ENCODE measurements around the gene KCNQ4.

Gene KCNQ4

DNA sequence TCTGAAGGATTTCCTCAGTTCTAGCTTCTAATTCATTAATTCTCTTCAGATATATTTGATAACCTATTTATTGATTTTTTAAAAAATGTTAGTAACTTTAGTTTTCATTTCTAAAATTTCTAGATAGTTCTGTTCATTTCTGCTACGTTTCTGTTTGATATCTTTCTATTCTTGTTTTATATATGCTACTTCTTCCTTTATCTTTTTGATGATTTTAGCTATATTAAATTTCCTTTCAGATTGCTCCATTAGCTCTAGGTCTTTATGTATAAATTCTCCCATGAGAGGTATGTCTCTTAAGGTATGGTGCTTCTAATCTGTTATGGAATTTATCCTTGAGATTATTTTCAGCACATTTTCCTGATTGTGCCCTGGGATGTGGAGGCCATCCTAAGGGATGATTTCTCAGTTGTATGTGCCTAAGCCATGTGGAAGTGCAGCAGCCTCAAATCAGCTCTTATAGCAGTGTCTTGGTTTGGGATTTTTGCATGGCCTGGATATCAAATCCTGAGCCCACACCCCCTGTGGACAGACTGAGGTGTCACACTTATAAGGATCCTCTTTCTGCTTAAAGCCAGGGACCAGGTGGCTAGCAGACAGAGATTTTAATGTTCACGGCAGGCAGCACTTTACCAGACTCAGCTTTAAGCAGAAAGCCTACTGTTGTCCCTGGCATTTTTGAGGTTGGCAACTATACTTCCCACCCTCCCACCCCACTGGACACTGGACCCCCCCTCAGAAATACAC lies 6.2 kb upstream of the KCNQ4 start:
- no peak for DNase-seq

DNA sequence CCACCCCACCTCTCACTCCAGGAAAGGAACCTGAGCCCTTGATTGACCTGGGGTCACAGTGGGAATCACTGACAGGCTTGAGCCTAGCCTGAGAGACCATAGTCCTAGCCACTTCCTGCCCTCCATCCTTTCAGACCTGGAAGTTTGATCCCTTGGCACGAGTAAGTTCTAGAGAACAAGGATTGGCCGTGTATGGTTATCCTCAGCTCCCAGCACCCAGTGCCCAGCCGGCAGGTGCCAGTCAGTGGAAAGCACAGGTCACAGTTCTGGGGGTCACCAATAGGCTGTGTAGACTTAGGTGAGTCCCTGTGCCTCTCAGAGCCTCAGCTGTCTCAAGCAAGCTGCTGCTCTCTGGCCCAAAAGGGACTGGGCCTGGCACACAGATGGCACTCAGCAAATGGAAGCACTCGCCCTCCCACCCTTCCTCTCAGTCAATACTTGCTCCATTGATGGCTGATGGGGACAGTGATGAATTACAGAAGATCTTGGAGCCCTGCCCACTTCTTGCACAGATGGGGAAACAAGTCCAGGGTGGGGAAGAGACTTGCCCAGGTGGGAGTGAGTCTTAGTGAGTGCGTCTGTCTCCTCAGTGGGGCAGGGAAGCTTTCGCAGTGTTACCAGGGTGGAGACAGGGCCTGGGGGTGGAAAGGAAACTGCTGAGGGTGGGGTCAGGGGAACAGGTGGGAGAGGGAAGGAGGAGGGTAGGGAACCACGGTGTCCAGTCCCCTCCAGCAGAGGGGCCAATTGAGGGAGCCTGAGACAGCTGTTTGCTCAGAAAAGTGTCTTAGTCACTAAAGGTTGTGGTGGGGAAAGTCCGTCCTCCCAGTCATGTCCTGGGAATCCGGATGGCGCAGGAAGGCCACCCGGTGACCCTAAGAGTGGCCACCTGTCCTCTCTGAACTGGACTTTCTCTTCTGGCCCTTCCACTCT lies 2.6 kb upstream of the KCNQ4 start:
- no peak for DNase-seq

DNA sequence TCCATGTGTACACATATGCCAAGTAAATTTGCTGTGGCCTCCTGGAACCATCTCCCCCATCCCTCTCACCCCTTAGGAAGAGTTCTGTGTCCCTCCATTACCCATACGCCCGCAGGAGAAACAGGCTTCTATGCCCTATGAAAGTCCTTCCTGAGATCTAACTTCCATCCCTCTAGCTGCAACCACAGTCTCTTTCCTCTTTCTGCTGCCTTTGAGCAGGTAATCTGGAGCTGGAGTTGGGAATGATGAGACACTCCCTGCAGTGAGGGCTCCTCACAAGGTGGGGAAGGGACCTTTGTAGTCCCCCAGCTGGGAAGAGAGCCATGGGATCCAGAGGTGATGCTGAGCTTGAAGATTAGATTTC lies 2.0 kb upstream of the KCNQ4 start:
- DNase-seq: no peak

DNA sequence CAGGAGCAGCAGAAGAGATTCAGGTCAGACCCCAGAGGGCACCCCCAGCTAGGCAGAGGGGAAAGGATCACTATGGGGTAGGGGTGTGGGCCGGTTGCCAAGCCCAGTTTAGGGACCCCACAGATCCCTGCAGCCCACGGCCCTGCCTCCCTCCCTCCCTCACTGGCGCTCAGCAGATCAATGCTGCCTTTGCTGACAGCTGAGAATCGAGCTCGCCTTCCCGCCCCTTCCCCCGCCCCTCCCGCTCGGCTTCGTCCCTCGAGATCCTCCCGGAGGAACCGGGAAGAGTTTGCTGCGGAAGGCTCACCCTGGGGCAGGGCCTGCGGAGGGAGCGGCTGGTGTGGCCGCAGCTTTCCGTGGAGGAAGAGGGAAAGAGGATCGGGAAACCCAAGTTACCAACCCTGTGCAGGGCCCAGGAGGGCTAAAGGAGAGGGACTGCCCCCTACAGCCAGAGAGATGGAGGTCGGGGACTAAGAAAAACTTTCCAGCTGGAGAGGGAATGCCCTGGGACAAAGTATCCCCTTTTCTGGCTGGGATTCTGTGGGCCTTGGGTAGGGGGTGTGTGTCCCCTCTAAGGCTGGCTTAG lies 1.1 kb upstream of the KCNQ4 start:
- no peak for DNase-seq

DNA sequence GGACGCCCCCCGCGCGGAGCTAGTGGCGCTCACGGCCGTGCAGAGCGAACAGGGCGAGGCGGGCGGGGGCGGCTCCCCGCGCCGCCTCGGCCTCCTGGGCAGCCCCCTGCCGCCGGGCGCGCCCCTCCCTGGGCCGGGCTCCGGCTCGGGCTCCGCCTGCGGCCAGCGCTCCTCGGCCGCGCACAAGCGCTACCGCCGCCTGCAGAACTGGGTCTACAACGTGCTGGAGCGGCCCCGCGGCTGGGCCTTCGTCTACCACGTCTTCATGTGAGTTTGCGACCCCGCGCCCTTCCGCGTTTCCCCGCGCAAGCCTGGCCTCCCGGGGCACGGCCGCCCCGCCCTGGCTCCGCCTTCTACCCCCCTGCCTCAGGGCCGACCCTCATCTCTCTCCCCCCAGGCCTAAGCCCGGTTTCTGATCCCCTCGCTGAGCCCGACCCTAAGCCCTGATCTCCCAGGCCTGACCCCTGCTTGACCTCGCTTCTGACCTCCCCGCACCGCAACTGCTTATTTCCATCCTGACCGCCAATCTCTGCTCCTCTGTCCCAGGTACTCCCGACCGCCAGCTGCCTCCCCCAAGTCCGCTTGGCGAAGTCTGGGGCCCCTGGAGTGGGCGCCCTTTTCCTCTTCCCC lies 669 bp downstream of the KCNQ4 start:
- no peak for DNase-seq

DNA sequence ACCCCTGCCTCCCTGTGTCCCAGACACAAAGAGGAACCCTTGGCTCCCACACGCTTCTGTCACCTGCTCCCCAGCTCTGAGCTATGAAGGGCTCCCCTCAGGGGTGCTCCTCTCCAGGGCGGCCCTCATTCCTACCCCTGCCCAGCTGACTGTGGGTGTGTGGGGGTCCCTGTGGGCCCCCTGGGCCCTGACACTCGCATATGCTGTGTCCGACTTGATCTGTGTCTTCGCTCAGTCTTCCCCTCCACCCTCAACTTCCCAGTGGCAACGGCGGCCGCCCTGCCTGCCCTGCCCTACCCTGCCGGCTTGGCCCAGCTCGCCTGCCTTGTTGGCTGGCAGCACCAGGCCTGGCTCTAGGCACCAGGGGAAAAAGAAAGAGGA lies 1.2 kb downstream of the KCNQ4 start:
- no peak for DNase-seq

DNA sequence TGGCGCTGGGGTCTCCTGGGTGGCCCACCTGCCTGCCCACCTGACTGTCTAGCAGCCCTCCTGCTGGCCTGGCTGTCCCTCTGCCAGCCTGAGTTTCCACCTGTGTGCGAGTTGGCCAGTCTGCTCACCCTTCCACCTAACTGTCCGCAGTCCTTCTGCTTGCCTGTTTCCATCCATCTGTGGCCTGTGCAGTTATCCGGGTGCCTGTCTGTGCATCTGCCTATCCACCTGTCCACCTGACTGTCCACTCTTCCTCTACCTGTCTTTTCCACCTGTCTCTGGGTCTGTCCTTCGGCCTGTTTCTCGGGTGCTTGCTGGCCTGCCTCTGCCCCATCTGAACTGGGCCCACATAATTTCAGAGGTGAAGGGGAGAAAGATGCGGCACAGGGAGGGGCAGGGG lies 1.9 kb downstream of the KCNQ4 start:
- DNase-seq: no peak

DNA sequence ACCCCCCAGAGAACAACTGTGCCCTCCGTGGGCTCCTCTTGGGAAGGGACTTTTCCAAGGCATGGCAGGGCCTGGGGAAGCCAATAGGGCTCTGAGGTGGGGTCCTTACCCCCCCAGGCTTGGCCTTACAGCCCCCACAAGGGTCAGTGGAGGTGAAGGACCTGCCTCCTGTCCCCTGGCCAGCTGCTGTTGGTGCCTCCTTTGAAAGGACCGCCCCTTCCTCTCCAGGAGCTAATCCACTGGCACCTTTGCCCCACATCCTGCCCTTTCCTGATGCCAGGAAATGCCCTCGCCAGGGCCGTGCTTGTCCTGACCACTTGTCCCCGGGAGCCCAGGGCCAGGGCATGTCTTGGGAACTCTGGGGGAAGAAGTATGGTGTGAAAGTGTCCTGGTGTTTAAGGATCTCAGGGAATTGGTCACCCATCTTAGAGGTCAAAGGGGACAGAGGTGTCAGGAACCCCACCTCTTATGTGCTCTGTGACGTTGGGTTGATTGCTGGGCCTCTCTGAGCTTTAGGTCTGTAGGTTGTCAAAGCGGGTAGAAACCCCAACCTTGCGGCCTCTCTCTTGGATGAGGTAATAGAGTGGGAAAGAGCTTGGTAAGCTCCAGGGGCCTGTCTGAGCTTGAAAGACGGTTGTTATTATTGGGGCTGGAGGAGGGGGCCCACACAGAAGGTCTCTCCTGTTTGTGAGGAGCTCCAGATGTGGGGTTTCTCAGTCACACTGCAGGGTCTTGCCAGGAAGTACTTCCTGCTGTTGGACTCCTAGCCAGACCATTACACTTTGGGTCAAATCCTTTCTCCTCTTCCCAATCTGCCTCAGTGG lies 2.8 kb downstream of the KCNQ4 start:
- no peak for DNase-seq

DNA sequence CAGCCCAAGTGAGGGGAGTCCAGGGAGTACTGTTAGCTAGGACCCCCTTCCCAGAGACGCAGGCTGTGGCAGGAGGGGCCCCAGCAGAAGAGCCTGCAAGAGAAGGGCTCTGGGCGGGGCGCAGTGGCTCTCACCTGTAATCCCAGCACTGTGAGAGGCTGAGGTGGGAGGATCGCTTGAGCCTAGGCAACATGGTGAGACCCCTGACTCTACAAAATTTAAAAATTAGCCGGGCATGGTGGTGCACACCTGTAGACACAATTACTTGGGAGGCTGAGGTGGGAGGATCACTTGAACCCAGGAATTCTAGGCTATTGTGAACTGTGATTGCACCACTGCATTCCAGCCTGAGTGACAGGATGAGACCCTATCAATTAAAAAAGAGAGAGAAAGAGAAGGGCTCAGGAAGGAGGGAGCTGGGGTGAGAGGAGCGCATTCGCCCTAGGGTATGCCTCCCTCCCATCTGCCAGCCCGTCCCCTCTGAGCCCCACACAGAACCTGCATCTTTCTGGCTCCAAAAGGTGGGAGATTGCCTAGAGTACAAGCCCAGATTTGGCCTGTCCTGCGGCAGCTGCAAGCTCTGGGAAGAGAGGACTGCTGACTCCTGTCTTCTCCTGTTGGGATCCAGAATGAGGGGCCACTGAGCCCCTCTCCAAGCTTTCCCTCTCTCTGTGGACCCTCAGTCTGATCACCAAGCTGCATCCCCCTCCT lies 3.6 kb downstream of the KCNQ4 start:
- no peak for DNase-seq

DNA sequence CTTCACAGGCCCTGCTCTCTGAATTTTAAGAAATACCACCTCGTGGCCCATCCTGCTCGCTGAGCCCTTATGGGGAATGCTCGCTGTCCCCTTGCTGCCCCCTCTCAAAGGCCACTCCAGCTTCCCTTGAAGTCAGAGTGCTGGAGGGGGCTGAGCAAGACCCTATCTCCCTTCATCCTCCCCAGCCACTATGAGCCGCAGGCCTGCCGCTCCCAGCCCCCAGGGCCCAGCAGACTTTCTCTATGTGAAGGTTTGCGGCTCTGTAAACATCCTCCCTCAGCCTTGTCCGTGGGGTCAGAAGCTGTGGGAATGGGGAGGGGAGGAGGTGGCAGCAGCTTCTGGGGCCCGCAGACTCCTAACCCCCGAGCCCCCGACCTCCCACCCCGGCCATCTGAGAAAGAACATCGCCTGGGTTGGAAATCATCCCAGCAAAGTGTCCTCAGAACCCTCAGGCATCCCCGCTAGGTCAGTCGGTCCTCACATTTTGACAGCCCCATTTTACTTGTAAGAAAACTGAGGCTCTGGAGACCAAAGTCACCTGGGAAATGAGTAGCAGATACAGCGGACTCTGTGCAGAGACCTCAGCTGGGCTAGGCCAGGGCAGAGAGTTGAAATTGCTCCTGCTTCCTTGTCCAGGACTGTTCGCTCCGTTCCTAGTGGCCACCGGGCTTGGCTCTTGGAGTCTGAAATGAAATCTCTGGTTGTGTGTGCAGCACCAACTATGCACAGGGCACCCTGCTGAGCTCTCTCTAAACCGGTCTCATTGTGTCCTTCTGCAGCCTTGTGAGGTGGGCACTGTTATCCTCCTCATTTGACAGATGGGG lies 4.4 kb downstream of the KCNQ4 start:
- no peak for DNase-seq

DNA sequence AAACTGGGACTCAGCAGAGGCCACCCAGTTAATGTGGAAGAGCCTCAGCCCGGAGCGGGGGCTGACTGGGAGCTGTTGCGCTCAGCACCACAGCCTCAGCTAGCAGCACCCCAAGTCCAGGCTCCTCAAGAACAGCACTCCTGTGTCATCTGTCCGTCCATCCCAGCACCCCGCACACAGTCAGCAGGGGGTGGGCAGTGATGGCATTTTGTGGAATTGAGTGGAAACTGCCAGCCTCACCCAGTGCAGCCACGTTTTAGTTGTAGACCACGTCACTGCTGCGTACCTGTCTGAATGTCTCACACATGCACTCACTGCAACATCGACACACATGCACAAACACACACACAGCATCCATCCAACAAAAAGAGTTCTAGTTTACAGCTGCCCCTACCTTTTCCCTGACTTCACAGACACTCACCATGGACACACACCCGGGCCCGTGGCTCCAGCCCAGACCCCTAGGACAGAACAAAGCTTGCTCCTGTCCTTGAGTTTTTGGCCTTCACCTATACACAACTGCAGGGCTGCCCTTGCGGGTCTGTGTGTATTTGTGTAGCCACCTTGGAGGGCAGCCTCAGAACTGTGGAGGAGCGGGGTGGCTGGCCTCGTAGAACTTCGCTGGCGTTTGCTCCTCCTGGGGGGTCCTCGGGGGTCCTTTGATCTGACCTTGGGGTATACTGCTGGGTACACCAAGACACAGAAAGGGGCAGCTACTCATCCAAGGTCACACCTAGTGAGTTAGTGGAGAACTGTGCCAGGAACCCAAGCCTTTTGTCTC lies 5.2 kb downstream of the KCNQ4 start:
- no peak for DNase-seq

DNA sequence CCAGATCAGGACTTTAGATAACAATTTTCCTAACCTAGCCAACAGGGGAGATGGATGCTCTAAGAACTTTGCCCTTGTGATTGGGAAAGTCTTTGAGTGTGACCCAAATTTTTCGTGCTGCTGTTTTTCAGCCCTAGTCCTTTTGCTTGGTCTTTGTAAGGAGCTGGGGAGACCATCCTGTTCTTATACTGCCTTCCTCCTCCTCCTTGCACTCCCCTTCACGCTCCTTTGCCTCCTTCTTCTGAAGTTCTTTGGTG lies 5.7 kb downstream of the KCNQ4 start:
- DNase-seq: no peak

DNA sequence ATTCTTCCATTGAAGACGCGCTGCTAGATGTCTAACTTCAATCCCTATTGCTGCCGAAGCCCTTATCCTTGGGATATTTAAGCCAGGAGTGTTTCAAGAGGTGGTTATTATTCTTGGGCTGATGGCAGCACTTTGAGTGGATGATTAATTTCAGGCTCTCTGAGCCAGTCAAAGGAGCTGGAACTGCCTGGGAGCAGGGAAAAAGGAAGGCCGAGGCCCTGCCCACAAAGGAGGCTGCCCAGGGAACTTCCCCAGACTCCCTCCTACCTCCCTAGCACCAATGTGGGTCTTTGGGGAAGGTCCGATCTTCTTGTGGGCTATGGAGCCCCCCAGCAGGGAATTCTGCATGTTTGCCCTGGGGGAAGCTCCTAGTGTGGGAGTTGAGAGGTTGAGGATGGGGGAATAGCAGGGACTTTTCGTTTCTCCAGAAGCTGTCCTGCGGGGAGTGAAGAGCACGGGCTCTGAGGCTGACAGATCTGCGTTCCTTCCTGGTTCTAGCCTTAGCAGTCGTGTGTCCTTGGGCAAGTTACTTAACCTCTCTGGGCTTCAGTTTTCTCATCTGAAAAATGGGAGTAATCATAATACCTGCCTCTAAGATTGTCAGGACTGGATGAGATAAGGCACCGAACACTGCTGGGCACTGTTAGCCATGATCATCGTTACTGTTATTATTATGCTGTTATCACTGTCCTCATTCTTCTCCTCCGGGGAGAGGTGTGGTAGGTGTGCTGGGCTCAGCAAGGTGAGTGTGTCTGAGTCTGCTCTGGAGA lies 6.3 kb downstream of the KCNQ4 start:
- DNase-seq: no peak

DNA sequence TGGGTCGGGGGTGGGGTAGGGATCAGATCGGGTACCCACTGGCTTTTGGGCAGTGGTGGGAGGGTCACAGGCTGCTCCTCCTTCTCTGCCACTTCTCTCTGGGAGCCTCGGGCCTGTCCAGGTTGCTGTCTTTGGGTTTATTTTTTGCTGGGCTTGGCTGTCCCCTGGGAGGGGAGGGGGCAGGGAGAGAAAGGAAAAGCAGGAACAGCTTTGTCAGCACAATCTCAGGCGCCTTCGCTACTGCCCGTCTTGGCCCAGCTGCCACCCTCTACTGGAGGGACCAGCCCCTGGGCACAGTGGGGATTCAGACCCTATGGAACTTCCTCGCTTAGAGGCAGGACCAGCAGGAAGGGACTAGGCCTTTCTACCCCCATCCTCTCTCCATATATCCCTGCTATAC lies 8.4 kb downstream of the KCNQ4 start:
- DNase-seq: no peak

DNA sequence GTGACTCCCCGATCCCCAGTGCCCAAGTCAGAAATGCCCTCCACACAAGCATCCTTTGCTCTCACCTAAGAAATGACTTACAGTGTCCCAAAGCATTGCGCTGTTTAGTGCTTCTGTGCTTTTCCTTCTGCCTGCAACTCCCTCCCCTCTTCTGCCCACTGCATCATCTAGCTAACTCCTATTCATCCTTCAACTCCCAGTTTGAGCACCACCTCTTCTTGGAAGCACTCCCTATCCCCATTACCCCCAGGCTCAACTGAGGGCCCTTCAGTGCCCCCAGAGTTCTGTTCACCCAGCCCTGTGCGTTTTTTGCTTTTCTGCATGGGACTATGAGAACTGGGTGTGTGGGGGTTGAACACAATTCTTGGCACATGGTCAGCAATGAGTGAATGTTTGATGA lies 10.0 kb downstream of the KCNQ4 start:
- no peak for DNase-seq

DNA sequence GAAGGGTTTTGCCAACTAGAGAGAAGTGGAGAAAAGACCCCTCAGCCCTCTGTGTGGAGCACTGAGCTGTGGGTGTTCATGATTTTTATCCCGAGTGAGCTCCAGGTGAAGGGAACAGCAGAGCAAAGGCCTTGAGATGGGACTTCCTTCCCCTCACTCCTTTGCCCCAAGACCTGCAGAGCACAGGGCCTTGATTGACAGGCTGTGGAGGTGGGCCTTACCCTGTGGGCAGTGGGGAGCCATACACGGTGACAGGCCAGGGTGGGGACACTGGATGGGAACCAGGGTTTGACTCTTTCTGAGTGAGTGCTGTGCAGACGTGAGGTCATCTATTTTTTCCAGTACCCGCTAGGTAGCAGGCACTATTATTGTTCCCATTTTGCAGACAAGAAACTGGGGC lies 10.5 kb downstream of the KCNQ4 start:
- no peak for DNase-seq

DNA sequence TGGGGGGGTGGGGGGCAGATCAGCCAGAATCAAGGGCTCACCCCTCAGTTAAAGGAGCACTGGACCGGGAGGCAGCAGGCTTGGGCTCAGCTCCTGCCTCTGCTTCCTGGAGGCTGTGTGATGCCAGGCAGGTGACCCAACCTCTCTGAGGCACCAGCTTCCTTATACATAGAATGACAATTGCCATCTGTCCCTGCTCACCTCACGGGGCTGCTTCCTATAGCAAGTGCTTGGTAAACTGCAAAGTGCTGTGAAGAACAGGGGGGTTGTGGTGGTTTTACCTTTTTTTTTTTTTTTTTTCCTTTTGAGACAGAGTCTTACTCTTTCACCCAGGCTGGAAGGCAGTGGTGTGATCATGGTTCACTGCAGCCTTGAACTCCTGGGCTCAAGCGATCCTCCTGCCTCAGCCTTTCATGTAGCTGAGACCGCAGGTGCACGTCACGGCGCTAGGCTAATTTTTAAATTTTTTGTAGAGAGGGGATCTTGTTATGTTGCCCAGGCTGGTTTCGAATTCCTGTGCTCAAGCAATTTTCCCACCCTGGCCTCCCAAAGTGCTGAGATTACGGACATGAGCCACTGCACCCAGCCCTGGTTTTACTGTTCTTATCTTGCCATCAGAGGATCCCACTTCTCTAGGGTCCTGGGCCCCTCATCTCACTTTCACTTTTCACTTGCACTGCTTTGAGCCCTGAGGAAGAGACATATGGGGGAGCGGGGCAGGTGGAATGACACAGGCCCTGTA lies 11.6 kb downstream of the KCNQ4 start:
- no peak for DNase-seq

DNA sequence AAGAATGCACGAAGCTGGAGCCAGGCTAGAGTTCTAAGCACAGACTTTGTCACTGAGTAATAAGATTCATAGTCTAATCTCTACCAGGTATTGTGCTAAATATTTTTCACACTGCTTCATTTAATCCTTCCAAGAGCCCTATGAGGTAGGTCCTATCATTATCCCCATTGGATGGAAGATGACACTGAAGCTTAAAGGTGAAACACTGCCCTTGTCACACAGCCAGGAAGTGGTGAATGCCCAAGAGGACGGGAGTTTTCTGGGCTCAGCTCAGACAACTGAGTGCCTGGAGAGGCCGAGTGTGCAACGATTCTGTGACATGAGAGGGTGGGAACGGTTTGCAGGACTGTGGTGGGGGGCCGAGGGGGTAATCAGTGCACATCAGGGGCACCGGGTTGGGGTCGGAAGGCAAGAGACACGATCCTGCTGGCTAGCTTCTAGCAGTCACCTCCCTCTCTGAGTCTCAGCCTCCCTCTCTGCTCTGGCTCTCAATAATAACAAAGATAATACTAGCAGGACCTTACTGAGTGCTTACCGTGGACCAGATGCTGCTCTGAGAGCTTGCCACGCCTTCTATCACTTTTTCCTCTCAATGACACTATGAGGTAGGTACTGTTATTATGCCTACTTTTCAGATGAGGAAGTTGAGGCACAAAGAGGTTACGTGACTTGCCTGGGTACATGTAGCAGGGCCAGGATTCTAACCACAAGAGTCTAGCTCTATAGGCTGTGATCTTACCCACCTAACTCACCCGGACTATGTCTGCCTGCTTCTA lies 12.4 kb downstream of the KCNQ4 start:
- DNase-seq: no peak

All from DMS79 (cell line).